LHCN-M2 (cell line): ENCODE results near the gene USP48. TPM values are rescaled to one million over a fixed set of nuclear protein-coding genes. Genes with fewer than 3 reads are reported as not detected.
"Not testable (repeated sequence)": the region's sequence is repeated elsewhere in the genome, so short reads cannot be mapped to it uniquely, and the experiment has no call there.

Experiments
- DNase-seq: peaks from one replicate; pipeline ENCODE4 v3.0.0-alpha.2; 2012; ENCODE audit warnings: low read depth
- total RNA-seq: library from RNA; depleted of rRNA; stranded (reverse); fragments of >200 nt; gene quantifications from 2 replicates; pipeline ENCODE4 v1.2.3, GENCODE V29; 2014; rRNA removed

Gene USP48
- total RNA-seq, 1 experiment from 2014 or later = 25.1 TPM

DNA sequence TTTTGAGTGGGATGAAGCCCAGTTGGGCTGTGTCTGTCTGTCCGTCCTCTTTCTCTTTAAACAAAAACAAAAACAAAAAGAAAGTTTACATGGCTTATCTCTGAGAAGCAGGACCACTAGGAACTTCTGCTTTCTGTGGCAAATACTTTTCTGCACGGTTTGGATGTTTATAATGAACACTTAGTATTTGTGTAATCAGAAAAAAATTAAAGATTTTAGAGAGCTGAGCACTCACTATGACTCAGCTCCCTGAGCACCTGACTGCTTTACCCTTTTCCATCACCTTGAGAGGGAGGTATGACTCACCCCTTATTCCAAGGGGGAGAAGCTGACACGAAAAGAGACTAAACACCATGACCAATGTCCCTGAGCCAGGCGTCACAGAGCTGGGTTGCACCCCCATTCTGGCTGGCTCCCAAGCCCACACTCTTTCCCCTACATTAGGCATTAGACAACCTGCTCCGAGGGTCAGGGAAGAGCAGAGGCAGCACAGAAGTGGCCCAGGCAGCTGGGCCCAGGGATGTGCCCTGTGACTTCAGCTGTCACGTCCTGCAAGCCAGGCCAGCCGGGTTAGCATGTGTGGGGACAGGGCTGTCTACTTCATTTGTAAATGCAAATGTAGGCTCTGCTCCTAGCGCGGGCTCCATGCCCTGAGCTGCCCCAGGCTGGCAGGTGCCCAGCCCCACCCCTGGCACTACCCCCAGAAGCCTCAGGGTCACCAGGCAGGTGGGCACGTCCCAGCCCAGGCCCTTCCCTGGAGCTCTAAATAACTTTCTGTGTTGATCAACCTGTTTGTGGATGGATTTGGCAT lies 144.2 kb downstream of the USP48 start:
- DNase-seq = peak; percentile 22

DNA sequence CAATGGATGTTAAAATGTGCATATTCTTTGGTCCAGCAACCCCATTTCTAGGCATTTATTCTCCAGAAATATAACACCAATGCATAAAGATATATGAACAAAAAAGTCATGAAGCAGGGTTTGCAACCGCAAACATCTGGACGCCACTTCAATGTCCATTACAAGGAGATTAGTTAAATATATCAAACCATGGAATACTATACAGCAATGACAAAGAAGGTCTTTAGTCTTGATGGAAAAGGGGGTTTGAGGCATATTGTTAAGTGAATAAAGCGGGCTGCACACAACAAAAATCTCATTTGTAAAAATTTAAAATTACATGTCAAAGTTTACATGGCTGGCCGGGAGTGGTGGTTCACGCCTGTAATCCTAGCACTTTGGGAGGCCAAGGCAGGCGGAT lies 145.4 kb downstream of the USP48 start:
- no peak for DNase-seq

DNA sequence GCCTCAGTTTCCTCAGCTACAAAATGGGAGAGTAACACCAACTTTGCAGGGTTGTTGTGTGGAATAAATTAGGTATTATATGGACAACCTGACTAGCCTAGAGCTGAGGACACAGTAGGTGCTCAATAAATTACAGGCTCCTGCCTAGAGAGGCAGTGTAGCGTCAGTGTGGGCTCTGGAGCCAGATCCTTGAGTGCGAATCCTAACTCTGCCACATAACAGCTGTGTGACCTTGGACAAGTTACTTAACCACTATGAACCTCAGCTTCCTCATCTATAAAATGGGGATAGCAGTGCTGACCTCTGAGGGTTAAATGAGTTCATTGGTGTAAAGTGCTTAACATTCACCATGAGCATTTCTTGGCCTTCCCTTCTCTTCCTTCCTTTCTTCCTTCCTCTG lies 146.9 kb downstream of the USP48 start:
- DNase-seq = no peak

DNA sequence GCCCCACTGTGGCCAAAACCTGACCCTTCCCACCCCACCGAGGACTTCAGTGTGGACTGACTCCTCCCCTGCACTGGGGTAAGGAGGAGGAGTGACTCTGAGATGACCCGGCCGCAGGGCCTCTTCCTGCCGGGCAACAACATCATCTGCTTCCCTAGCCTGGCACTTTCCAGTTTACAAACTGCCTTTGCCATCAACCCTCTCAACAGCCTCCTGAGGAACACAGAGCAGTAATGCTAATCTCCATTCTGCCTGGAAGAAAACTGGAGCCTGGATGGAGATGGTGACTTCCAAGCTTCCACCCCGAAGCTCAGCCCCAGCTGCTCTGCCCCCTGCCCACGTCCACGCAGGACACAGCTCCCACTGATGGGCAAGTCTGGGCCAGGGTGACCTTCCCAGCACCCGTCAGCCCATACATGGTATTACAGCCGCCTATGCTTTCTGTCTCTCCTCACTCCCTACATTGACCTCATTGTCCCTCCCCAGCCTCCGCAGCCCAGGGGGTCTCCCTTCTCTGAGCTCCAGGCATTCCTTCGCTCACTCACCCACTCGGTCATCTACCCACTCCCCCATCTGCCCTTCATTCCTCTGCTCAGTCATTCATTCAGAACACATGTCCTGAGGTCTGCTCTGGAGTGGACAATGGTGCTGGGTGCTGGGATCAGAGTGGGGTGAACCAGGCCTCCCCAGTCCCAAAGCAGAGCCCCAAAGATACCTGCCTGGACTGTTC lies 148.0 kb downstream of the USP48 start:
- DNase-seq = no peak

DNA sequence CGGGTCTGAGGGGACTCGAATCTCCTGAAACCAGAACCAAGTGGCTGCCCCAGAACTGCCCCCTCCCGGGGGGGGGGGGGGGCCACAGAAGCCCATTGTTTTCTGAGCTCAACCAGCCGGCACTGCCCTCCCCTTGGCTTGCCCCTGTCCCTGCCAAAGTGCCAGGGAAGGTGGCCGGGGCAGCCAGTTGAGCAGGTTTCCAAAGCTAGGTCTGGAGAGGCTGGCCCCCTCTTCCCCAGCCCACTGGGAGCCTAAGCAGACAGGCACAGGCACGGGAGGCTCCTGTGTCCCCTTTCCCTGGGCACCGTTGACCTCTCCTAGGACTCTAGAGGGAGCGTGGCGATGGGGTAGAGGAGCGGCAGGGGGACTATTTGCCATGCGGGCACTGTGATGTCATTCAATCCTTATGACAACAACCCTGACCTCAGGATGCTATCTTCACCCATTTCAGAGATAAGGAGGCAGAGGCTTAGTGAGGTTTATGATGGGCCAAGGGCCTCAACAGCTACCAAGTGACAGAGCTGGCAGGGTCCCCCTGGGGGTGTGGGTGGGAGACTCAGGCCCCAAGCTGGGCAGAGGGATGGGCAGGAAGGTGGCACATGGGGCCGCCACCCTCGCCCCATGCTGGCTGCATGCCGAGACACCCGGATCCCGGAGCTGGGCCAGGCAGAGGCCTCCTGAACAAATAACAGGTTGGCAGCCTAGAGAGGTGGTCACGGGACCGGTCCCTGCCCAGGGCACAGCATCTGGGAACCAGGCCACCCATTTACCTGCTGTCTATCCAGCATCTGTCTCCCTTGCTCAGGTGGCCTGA lies 148.8 kb downstream of the USP48 start:
- no peak for DNase-seq

DNA sequence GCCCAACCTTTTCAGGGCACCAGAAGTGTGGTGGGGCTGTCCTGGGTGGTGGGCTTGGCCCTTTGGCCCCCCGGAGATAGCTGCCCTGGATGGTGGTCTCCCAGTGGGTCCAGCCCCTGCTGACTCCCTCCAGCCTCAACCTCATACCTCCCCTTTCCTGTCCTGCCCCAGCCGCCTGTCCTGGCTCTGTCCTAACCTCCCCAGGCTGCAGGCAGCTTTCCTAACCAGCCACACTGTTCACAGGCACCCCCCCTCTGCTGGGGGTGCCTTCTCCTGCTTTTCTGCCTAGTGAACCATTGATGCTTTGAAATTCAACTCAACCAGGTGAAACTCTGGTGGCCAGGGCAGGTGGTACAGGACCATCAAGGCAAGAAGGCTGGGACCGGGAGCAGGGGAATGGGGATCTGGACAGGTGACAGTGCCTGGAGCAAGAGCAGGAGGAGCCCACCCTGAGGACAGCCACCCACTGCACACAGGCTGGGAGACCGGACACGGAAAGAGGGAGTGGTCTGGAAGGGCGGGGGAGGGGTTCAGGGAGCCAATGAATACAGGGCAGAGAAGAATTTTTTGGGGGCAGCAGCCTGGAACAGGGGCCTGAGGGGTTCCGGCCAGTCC lies 149.7 kb downstream of the USP48 start:
- no peak for DNase-seq

DNA sequence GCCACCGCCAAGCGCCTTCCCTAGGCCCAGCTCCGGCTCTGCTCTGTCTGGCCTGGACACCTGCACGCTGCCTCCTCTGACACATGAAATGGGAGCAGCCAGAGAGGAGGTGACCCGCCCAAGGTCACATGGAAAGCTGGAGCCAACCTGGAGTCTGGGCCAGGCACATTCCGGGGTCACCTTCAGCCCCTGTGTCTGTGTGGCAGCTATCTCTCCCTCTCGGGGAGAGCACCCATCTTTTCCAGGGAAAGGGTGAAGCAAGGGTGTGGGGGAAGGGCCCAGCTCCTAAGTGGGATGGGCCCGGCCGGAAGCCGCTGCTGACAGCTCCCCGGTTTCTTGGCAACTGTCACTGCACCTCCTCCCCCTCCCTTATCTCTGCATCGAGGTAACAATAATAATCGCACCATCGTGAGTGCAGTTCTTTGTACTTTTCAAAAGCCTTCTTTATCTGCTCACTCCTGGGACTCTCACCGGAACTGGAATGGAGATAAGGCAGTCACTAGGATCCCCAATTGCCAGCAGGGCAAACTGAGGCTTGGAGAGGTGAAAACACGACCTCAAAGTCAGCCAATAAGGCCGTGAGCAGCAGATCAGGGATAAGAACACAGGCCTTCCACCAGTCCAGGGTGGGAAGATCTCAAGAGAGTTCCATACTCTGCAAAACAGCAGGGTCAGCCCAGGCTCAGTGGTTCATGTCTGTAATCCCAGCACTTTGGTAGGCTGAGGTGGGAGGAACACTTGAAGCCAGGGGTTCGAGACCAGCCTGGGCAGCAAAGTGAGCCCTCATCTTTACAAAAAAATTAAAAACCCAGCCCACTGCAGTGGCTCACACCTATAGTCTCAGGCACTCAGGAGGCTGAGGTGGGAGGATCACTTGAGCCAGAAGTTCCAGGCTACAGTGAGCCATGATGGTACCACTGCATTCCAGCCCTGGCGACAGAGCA lies 150.7 kb downstream of the USP48 start:
- DNase-seq = no peak

DNA sequence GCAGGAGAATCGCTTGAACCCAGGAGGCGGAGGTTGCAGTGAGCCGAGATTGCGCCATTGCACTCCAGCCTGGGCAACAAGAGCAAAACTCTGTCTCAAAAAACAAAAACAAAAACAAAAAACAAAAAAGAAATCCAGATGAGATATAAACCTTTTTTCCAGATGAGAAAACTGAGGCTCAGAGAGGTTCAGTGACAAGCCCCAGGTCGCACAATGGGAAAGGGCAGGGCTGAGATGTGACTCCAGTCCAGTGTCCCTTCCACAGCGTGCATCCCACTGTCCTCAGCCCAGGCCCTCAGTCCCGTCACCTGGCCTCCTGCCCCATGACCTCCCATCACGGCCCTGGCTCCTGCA lies 151.4 kb downstream of the USP48 start:
- DNase-seq = not testable (repeated sequence)

DNA sequence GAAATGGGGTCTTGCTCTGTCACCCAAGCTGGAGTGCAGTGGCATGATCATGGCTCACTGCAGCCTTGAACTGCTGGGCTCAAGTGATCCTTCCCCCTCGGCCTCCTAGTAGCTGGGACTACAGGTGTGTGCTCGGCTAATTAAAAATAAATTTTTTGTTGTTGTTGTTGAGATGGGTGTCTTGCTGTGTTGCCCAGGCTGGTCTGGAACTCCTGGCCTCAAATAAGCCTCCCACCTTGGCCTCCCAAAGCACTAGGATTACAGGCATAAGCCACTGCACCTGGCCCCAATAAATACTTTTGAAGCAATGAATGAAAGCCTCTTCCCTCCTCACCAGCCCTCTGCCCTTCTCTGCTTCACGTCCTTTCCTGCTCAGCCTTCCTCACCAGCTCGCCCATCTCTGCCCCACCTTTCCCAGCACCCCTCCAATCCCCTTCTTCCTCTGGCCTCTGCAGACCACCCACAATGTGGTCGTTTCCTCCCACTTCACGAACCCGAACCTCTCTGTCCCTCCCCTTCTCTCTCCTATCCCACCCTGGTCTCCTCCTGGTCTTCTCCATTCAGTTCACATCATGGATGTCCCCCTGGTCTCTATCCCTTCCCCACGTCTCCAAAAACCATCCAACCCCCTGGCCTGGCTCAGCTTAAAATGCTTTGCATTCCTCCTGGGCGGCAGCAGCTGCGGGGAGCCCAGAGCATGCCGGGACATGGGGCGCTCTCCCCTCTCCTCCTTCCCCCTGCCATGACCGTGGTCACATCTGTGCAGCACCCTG lies 152.2 kb downstream of the USP48 start:
- no peak for DNase-seq

DNA sequence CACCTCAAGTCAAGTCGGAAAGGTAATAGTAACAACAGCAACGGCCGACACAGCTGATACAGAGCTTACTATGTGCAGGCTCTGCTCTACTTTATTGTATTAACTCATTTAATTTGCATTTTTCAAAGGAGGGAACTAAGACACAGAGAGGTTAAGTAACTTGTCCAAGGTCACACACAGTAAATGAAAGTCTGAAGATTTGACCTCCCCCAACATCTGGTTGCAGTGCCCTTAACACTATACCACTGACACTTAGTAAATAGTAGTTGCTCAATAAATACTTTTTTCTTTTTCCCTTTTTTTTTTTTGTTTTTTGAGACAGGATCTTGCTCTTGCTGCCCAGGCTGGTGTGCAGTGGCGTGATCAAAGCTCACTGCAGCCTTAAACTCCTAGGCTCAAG lies 153.0 kb downstream of the USP48 start:
- DNase-seq = no peak

DNA sequence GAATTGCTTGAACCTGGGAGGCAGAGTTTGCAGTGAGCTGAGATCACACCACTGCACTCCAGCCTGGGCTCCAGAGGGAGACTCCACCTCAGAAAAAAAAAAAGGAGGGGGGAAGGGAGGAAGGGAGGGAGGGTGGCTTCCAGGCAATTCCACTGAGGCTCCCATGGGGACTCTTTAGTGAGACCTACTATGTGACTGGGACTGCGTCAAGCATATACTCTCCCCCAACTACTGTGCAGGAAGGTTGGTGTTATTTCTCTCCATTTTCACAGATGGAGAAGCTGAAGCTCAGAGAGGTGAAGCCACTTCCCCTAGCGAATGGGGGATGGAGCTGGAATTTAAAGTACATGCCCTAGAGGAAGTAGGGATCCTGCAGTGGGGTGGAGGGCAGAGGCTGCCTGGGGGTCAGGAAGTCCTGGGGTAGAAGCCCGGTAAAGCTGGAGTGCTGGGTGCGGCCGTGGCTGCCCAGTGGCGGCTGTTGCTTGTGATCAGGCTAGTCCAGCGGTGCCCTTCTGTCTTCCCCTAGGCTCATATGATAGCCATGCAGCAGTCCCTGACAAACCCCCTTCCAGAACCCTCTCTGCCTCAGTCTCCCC lies 154.1 kb downstream of the USP48 start:
- DNase-seq = no peak

Other genes with a start within 250 kb of the USP48 start
- gene RAP1GAP, start 113.8 kb downstream of the USP48 start, total RNA-seq = 0.06 and 0.13 TPM in 2 replicates
- gene LDLRAD2, start 29.1 kb upstream of the USP48 start, total RNA-seq = not detected in 2 replicates
- 106 and 143 TPM in 2 replicates for gene HSPG2, start 154.2 kb upstream of the USP48 start, total RNA-seq
- gene CELA3B, start 193.9 kb upstream of the USP48 start, total RNA-seq = not detected in 2 replicates
- gene CELA3A, start 218.5 kb upstream of the USP48 start, total RNA-seq = not detected in 2 replicates